GM21825 (cell line): Measurements from ENCODE around the gene SMIM1.

ENCODE experiments used
- ATAC-seq: cut with Tn5 transposase; IDR thresholded peaks from one replicate; pipeline ENCODE4 v1.9.1; 2021; ENCODE audit warnings: mild to moderate bottlenecking, moderate library complexity; ENCODE audit not compliant: unreplicated experiment

SMIM1 gene

GRCh38 chr1:3775490-3776230 lies 3.1 kb downstream of the SMIM1 start:
- ATAC-seq: no peak

DNA sequence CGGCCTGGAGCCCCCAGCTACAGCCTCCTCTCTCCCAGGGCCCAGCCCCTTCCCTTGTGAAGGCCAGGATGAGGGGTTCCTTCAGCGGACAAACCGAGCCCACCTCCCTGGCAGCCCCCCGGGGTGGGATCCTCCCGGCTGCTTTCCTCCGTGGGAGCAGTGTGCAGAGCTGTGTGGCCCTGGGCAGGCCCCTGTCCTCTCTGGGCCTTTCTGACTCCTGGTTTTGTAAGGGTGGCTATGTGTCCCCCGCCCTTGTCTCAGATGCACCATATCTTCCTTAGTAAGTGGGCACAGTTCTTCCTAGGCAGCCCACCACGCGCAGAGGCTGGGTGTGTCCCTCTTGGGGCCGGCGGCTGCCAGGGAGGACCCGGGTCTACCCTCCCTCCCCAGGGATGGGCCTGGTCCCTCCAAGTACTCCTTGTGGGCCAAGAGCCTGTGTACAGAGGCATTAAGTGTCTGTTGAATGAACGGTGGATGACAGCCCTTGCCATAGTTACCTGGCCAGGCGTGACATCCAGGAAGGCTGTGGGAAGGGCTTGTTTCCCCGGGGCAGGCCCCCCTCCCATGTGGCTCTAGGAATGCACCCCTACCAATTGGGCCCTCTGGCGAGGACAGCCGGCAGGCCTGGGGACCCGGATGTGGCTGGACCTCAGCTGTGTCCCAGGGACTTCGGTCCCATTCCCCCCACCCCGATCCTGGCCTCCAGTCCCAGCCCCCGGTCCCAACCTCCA lies 3.8 kb downstream of the SMIM1 start:
- ATAC-seq: no peak

- no peak for ATAC-seq
These were observed 4.6 kb downstream of the SMIM1 start for GRCh38 chr1:3777078-3777547.

- ATAC-seq: no peak
These were observed 5.4 kb downstream of the SMIM1 start for GRCh38 chr1:3777647-3778589.

DNA sequence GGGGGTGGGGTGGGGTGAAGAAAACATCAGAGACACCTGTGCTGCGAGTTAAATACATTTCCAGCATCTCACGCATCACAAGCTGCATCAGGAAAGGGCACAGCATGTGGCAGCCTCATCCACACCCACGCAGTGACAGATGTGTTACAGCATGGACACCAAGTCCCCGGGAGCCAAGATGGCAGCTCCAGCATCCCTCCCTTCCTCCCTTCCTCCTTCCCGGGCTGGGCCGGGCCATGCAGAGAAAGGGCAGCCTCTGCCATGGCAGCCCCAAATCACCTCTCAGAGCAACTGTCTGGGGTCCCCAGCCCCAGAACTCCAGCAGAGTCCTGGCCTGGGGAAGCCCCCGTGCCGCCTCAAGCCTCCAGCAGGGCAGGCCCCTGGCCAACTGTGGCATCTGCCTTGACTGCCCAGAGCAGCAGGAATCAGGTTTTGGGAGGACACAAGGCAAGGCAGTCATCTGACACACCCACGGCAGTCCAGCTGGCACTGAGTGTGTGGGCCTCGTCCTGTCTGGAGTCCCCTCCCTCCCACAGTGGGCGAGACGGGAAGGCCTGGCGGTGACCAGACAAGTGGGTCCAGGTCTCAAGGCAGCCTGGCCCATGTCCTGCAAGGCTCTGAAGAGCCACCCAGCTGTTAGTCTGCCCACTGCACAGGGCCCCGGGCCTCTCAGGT lies 6.2 kb downstream of the SMIM1 start:
- ATAC-seq: no peak

DNA sequence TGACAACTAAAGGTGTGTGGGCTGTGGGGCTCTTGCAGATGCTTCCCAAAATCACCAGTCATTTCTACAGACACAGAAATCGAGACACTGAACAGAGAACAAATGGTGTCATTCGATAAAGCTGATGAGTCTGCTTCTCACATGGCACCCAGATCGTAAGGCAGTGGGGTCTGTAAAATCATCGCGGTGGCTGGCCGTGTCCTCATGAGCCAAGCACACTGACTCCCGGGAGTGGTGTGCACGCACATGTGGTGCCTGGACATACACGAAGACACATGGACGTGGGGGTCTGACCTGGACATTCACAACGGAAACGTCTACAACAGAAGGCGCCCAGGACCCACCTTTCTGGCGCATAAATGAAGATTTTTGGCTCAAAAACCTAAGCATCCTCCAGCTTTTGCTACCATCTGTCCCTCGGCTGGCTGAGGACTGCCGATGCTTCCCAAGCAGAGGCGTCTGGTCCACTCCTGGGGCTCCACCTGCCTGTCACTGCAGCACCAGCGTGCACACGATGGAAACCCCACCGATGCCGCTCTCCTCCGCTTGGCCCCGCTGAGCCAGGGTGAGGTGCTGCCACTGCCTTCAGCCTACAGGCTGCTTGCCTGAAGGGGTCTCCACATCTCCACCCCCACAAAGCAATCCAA lies 6.8 kb downstream of the SMIM1 start:
- ATAC-seq: no peak

- no peak for ATAC-seq
These were observed 7.4 kb downstream of the SMIM1 start for GRCh38 chr1:3779912-3780416.

DNA sequence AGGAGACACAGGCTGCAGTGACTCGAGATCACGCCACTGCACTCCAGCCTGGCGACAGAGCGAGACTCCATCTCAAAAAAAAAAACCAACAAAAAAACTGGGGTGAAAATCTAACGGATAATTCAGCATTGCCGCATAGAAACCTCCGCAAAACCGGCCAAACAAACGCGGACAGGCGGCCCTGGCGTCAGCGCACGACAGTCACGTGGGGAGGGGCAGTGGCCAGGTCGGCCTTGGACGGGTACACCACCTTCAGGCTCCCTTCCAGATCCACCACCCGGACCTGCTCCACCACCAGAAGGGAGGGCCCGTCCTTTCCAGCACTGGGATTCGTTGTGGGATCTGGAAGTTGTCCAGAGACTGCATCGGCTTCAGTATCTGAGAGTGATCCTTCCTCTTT lies 8.4 kb downstream of the SMIM1 start:
- no peak for ATAC-seq

- no peak for ATAC-seq
These were observed 11.3 kb downstream of the SMIM1 start for GRCh38 chr1:3783651-3784474.

DNA sequence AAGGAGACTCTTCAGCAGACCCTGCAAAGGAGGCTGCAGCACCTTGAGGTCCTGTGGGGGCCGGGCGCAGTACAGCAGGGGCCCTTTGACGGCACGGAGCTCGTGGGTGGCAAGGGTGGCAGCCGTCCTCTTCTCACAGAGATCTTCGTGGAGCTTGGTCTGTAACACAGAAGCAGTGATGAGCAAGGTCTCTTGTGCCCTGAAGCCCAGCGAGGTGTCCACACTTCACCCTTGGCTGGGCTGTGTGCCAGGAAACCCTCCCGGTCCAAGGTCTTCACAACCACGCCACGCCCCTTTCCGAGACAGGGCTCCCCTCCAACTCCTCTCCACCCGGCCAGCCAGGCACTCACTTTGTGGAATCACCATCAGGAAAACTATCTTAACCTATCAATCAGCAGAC lies 12.5 kb downstream of the SMIM1 start:
- ATAC-seq: no peak

- no peak for ATAC-seq
These were observed 13.1 kb downstream of the SMIM1 start for GRCh38 chr1:3785456-3786157.

GRCh38 chr1:3786468-3787348 lies 14.2 kb downstream of the SMIM1 start:
- no peak for ATAC-seq

- no peak for ATAC-seq
These were observed 14.8 kb downstream of the SMIM1 start for GRCh38 chr1:3787349-3787715.

- ATAC-seq: no peak
These were observed 15.4 kb downstream of the SMIM1 start for GRCh38 chr1:3787745-3788605.

- no peak for ATAC-seq
These were observed 16.3 kb downstream of the SMIM1 start for GRCh38 chr1:3788756-3789420.
